ENCODE measurements around the gene EML6. TPM values are rescaled to one million over a fixed set of nuclear protein-coding genes. Genes with fewer than 3 reads are reported as not detected.

Gene EML6
- total RNA-seq, 1 experiment from 2014 or later, result 6.6 TPM

GRCh38 chr2:55003706-55004639 lies 280.5 kb downstream of the EML6 start:
- Histone ChIP-seq H4K20me1 (ENCODE audit: insufficient read depth) (peaks cover 69% of the 10 kb centered on the region), H3K4me1 (ENCODE audit: control insufficient read depth in 1 of 2, insufficient read depth in 2 of 2, low read length in 2 of 2) (peaks cover 7 to 8% of the 10 kb centered on the region in 2 experiments; a peak in 2 of 4 replicates), H3K4me3 (replicated peaks in 1 of 2; ENCODE audit: low read depth in 1 of 2, low read length in 2 of 2) (no peak overlapping the region), H3K27me3 (ENCODE audit: insufficient read depth, low read length) (no peaks in the 10 kb centered on the region), H3K9ac (ENCODE audit: low read length) (no peak overlapping the region), H3K36me3 (ENCODE audit: control insufficient read depth in 1 of 2, insufficient read depth in 2 of 2, low read length in 2 of 2) (no peaks in the 10 kb centered on the region), H3K4me2 (ENCODE audit: low read length) (no peak overlapping the region), H3K9me2 (ENCODE audit: insufficient read depth) (no peaks in the 10 kb centered on the region), H3K79me2 (ENCODE audit: insufficient read depth, low read length) (peaks cover 100% of the 10 kb centered on the region), H2AFZ (ENCODE audit: low read depth, low read length, poor library complexity, severe bottlenecking) (no peak overlapping the region), H3K27ac (ENCODE audit: low read depth, low read length) (no peak overlapping the region), H3K9me3 (ENCODE audit: control insufficient read depth in 1 of 2, insufficient read depth in 1 of 2, low read depth in 1 of 2, low read length in 2 of 2) (no peaks in the 10 kb centered on the region)
- DNase-seq (ENCODE audit: low read depth, low spot score) (no peak), ATAC-seq (no peak)
- BruUV-seq (replicated peaks), result no TSS peak
- POLR2A ChIA-PET, result no interaction called here
- CTCF ChIA-PET, result interaction anchor here (1.2 kb wide), 1 partner anchor 9 kb away, joined by 3 read pairs; no protein-coding TSS in a partner anchor
- intact Hi-C loops (cut with micrococcal nuclease), result loop anchor here (10.0 kb wide), 1 partner anchor 99 kb away; no protein-coding TSS in a partner anchor
- RAD21 ChIA-PET (ENCODE audit: low non-redundant PET in 1 of 2, low total read pairs in 2 of 2, uncharacterized antibody in 2 of 2, unreplicated experiment in 2 of 2), result no interaction called here
- TF ChIP-seq CBX3 (IDR thresholded peaks at IDR 0.05; ENCODE audit: low read depth) (no peak), MAX (IDR thresholded peaks at IDR 0.05) (no peak), ATF3 (IDR thresholded peaks at IDR 0.05) (no peak), JUND (IDR thresholded peaks at IDR 0.05) (no peak), EZH2phosphoT487 (IDR thresholded peaks at IDR 0.05; ENCODE audit: borderline replicate concordance) (no peak), ZFX (IDR thresholded peaks at IDR 0.05) (no peak), ZNF274 (IDR thresholded peaks at IDR 0.05; ENCODE audit: low read depth, low read length) (no peak), YY1 (IDR thresholded peaks at IDR 0.05; ENCODE audit: extremely low read depth, insufficient replicate concordance, low read depth, low read length) (no peak), FOSL1 (IDR thresholded peaks at IDR 0.05; ENCODE audit: low read depth) (no peak), EZH2 (IDR thresholded peaks at IDR 0.05) (no peak), ZBTB33 (IDR thresholded peaks at IDR 0.05; ENCODE audit: extremely low read depth, insufficient replicate concordance, low read length) (no peak), RAD21 (IDR thresholded peaks at IDR 0.05; ENCODE audit: low read depth) (no peak), ELF1 (IDR thresholded peaks at IDR 0.05; ENCODE audit: borderline replicate concordance, low read depth) (no peak), REST (IDR thresholded peaks at IDR 0.05; ENCODE audit: low read depth) (no peak)

Data from HCT116 (cell line).